Amniotic stem cell (primary cell): ENCODE data around the gene ICAM5.
"Not testable (repeated sequence)": the region's sequence is repeated elsewhere in the genome, so short reads cannot be mapped to it uniquely, and the experiment has no call there.

ENCODE experiments used
- DNase-seq: peaks from one replicate; lab custom pipeline; 2025; lab: John Stamatoyannopoulos, UW

ICAM5 gene

DNA sequence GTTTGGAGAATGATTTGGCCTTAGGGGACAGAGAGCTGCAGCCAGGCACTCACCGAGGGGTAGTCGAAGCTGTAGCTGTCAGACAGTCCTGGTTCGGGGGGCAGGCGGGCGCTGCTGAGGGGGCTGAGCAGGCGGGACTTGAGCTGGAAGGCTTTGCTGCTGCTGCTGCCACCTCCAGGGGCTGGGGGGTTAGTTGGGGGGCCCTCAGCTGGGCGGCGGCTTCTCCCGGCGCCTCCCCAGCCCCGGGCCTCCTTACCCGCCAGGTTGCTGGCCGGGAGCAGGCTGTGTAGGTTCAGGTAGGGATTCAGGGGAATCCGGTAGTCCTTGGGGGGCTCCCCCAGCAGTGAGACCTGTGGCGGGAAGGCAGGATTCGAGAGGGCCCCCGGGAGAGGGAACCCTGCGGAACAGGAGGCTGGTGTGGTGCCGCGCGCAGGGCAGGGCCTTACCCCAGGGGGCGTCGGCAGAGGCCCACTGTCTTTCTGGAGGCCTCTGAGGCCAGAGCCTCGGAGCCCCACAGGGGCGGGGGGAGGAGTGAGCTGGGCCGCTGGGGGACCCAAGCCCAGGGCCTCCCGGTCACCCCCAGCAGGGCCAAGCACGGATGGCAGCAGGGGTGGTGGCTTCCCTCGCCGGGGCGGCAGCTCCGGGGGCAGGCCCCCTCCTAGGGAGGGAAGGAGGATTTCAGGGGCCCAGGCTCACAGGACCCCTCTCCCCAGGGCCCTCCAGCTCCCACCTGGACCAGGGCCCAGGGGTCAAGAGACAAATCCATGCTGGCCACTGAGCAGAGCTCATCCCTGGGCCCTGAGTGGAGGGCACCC lies 31.1 kb downstream of the ICAM5 start:
- DNase-seq = no peak

DNA sequence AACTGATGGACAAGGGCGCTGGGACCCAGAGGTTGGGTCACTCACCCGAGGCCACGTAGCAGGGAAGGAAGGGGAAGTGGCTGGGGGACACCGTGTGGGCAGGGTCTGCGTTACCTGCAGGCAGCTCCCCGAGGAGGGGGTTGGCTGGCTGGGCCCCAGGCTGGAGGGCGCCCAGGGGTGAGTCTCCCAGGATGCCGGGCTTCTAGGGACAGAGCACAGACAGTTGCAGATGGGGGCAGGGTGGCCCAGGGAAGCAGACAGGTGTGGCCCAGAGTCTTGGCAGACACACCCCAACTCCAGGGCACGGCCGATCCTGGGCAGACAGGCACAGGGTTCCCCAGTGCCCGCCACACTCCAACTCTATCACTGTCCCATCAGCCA lies 31.7 kb downstream of the ICAM5 start:
- no peak for DNase-seq

DNA sequence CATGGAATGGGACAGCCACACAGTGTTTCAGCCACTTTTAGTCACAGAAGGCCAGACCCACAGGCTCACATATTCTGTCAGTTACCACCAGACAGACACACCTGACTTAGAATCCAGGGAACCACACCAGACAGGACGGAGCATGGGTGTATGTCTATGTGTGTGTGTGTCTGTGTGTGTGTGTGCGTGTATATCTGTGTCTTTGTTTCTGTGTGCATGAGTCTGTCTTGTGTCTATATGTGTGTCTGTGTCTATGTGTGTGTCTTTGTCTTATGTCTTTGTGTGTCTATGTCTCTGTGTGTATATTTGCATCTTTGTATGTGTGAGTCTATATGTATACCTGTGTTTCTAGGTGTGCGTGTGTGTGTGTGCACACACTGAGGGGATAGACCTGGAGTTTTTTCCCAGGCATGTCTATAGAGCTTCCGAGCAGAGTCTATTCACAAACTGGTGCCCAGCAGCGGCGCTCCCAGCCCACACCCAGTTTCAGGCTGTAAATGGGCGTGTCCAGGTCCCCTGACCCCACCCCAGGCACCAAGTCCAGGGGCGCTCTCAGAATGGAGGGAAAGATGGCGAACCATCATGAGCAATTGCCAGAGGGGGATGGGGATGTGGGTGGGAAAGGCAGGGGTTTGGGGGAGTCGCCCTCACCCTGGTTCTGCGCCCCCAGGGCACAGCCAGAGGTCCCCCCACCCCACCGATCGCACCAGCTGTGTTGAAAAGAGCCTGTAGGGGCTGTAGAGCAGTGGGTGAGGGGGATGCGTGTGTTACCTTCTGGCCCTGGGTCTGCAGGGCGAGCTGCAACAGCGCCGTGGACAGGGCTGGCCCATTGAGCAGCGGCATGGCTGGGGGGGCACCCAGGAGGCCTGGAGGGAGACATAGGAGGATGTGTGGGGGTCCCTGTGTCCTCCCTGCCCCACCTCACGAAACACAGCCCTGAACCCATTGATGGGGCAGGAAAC lies 32.4 kb downstream of the ICAM5 start:
- no peak for DNase-seq

DNA sequence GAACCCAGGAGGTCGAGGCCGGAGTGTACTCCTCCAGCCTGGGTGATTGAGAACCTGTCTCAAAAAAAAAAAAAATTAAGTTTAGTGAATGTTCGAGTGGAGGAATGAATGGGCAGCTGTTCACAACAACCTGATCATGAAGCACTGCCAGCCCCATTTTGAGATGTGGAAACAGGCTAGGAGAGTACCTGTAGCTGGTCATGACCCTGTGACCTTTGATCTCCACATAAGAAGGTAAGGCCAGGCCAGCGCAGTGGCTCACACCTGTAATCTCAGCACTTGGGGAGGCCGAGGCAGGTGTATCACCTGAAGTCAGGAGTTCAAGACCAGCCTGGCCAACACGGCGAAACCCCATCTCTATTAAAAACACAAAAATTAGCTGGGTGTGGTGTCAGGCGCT lies 36.0 kb downstream of the ICAM5 start:
- DNase-seq = no peak

DNA sequence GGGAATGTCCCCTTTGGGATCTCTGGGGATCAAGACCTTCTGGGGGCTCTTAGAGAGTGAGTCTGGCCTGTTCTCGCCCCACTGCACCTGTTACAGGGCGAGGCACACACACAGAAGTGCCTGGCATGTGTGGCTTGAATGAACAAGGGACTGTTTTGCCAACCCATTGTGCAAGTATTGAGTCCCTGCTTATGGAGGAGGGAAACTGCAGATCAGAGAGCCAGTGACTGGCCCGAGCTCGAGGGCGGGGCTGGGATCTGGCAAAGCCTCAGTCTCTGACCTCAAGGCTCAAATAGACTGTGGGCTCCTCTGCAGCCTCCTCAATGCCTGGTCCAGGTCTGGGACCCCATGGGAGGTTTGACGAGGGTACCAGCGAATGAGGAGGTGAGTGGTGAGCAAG lies 38.0 kb downstream of the ICAM5 start:
- no peak for DNase-seq

DNA sequence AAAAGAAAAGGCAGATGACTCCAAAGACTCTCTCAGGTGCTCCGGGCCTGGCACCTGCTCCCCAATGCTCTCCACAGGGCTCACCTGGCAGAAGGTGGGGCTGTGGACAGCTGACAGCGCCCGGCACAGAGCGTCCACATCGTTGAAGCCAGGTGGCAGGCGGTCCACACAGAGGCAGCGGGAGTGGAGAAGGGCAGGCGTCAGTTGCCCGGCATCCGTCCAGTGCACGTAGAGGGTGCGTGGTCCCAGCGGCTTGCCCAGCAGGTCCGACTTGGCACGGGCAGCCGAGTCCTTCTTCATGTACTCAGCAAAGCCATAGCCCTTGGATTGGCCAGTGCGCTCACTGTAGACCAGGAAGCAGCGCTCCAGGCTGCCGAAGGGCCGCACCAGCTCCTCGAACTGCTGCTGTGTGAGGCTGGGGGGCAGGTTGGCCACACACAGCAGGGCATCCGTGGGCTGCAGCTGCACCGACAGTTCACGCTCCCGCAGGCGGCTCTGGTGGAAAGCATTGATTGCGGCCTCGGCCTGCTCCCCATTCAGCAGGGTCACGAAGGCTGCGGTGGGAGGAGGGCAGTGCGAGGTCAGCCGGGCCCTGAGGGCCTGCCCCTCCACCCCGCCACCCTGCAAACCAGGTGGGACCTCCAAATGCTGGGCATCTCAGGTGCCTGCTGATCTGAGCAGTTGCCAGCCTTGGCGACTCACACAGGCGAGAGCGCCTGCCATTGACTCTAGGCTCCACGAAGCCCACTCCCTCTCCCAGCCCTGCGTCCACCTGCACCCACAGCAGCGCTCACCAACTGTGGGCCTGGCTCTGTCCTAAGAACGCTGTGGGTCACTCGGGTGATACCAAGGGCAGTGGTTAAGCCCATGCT lies 39.0 kb downstream of the ICAM5 start:
- no peak for DNase-seq

DNA sequence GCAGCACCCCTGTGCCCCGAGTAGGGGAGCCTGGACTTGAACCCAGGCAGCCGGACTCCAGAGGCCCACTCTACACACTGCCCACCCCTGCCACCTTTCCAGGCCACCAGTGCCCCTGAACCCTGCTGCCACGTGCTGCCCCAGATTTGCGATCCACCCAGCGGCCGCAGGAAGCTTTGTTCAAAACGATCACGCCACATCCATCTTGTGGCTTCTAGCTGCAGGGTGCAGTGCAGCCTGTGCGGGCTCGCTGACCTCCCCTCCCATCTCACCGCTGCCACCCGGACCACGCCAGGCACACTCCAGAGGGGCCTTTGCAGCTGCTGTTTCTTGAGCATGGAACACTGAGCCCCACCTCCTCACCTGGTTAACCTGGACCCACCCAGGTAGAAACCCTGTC lies 39.8 kb downstream of the ICAM5 start:
- no peak for DNase-seq

DNA sequence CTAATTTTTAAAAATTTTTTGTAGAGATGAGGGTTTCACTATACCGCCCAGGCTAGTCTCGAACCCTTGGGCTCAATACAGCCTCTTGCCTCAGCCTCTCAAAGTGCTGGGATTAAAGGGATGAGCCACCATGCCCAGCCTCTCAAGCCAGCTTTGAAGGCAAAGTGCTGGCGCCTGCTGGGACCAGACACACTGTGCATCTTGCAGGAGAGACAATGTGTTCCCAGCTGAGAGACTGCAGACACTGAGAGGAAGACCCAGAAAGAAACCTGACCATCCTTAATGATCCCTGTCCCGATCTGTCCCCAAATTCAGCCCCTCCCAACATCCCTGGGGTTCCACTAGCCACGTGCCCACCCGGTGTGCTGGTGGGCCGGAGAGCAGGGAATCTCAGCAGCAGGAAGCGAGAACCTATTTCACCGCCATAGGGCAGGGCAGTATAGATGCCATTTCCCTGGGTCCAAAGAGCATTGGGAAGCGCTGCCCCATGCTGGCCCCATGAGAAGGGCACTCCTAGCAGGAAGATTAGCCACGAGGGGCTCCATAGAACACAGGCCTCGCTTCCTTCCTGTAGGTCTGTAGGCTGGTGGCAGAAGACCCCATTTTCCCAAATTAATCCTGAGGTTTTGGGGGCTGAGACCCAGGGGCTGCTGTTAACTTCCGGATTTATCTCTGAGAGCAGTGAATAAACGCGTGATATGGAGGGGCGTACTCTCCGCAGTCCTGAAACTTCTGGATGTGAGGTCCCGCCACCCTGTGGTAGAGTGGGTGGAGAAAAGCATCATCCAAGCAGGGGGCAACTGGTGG lies 42.6 kb downstream of the ICAM5 start:
- no peak for DNase-seq

DNA sequence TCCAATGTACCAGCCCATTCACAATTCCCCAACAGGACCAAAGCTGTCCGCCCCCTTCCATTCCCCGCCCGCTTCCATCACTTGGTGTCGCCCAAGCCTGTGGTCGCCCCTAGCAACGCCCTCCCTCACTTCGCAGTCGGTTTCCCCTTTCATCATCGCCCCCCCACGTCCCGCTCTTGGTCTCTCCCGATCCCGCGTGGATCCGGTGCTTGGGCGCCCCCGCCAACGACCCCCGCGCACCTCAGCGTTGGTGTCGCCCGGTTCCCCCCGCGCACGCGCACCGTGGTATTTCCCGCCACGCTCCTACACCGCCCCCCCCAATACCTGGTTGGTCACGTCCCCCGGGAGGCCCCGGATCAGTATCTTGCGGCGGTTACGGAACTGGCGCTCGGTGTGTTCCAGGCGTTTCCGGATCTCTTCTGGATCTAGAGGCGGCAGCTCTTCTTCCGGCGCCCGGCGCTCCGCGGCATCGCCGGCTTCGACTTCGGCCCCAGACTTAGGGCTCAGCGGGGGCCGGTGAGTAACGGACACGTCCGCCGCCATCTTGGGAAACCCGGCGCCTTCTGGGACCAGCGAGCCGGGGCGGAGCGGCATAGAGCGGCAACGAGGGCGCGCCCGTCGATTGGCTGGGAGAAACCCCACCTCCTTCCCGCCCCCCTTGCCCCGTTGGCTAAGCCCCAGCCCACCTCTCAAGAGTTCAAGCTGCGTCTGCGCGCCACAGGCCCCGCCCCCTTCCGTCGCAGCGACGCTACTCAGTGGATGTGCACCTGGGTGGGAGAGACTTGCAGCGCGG lies 43.4 kb downstream of the ICAM5 start, which contains the start of gene RAVER1:
Gene RAVER1 (minus strand): TSS at position 565 of the 793 bp plus-strand sequence. CDS start 22 bp downstream, at position 543.
- peak; percentile 96 for DNase-seq

DNA sequence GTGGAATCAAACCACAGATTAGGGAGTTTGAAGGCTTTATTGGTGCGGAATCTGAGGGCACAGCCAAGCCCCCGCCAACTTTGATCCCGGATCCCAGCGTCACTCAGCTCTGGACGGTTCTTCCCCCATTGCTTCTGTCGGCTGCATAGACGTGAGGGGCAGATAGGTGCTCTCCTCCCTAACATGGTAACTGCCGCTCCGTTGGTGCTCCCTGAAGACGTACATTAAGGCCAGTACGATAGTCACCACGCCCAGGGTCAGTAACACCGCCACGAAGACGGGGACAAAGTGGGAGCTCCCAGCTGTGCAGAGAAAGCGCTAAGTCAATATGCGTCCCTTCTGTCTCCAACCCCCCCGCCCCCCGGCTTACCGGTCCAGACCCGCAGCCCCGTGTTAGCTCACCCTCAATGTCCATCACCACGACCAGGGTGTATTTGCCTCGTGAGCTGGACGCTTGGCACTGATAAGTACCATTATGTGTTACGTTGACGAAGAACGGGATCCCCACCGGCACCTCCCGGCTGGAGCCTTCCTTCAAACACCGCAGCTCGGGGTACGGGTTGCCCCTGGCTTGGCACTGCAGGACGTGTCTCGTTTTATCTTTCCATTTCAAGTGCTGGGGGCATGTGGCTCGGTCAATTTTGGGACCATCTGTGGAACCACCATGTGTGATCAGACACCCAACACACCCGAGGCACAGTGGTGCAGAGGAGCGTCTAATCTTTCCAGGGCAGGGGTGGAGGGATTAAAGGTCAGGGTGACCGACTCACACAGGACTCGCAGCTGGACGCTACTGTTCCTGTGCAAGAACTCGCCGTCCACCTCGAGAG lies 44.2 kb downstream of the ICAM5 start:
- DNase-seq = no peak

DNA sequence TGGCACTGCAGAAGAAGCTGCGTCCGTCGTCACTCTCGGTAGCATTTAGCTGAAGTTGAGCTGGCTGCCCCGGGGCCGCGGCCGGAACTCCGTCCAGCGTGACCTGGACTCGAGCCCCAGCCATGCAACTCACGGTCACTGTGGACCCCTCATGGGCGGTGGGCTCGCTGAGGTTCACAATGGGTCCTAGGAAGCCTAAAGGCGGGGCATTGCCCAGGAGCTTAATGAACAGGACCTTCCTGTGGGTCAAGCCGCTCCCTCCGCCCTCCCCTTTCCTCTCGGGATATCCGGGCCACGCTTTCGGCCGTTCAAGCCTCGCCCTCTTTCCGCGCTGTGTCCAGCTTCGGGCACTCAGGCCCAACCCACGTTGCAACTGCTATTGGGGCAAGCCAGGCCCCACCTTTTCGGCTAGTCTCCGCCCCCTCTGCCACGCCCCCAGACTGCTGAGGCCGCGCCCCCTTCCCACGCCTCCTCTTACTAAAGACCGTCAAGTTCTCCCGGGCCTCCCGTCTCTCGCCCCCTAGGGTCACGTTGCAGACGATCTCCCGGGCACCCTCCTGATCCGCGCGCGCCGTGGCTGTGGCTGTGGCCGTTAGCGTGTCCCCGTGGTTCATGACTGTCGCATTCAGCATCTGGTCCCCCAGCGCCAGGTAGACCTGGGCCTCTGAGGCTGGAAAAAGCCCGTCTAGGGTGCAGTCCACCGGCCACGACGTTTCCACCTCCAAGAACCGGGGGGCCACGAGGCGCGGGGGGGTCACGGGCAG lies 45.0 kb downstream of the ICAM5 start:
- DNase-seq = peak; percentile 81

DNA sequence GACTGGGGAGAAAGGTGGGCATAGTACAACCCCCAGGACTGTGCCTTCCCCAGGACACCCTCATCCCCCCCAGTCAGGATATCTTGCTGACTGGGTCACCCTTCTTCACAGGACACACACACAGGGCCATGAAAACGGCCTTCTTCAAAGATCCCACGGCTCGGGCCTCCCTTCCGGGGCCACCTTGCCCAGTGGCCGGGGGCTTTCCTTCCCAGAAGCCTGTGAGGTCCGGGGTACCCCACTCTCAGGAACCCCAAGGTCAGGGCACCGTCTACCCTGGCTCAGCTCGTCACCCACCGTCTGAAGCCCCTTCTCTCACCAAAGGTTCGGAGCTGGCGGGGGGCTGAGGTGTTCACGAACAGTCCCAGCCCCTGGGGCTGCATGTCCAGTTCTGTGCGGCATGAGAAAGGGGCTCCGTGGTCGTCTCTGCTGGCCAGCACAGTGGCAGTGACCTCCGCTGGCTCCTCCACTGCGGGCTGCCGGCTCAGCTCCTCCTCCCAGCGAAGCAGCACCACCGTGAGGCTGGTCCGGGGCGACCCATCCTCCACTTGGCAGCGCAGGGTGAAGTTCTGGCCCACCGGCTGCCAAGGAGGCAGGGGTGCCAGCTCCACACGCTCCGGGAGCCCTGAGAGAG lies 45.7 kb downstream of the ICAM5 start:
- no peak for DNase-seq

DNA sequence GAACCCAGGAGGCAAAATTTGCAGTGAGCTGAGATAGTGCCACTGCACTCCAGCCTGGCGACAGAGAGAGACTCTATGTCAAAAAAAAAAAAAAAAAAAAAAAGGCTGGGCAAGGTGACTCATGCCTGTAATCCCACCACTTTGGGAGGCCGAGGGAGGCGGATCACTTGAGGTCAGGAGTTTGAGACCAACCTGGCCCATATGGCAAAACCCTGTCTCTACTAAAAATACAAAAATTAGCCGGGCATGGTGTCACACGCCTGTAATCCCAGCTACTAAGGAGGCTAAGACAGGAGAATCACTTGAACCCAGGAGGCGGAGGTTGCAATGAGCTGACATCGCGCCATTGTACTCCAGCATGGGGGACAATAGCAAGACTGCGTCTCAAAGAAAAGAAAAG lies 47.0 kb downstream of the ICAM5 start:
- DNase-seq = not testable (repeated sequence)

DNA sequence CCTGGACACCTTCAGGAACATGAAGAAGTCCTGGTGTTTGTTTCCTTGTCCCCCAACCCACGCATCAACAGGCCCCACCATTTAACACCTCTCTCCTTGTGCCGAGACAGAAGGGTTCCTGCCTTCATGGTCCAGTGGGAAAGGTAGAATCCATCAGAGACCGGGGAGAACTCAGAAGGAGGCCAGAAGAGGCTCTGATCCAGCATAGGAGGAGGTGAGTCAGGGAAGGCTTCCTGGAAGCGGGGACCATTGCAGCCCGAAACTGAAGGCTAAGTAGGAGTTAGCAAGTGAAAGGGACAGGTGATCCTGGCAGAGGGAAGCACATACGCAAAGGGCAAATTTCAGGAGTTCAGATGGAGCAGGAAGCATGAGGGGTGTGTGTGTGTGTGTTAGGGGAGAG lies 49.2 kb downstream of the ICAM5 start:
- DNase-seq = no peak

DNA sequence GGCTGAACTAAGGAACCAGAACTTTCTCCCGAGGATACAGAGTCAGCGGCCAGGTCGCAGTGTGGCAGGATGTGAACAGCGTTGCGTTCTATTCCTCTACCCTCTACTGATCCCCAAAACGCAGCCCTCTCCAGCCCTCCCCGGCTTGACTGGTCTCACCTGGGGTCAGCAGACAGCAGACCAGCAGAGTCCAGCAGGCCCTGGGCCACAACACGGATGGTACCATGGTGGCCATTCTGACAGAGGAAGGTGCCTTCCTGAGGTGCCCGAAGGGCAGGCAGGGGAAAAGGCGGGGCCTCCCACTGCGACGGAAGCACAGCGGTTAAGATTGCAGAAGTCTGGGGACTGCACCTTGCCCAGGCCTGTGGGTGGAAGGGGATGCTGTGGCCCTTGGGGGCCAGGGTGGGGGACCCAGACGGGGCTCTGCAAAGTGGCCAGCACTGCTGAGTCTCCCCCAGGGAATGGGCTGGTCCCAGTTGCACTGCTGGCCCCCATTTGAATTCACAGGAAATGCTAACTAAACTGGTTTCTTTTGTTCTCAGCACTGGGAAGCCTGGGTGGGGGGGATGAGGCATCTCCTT lies 49.7 kb downstream of the ICAM5 start, which contains the start of gene ICAM3:
Gene ICAM3 (minus strand): TSS at position 245 of the 581 bp plus-strand sequence. CDS start 10 bp downstream, at position 235.
- DNase-seq = no peak

DNA sequence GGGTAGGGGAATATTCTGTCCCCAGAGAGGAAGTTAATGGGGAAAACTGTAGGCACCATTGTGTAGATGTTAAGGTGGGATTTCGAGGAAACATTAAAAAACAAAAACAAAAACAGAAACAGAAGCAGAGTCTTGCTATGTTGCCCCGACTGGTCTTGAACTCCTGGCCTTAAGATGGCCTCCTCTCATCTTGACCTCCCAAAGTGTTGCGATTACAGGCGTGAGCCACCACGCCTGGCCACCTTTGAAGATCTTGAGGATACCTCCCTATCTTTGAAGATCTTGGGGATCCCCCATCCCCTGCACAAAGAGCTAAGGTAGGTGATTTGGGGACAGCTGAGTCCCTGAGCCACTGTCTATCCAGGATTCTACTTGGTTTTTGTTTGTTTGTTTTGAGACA lies 50.2 kb downstream of the ICAM5 start:
- no peak for DNase-seq

DNA sequence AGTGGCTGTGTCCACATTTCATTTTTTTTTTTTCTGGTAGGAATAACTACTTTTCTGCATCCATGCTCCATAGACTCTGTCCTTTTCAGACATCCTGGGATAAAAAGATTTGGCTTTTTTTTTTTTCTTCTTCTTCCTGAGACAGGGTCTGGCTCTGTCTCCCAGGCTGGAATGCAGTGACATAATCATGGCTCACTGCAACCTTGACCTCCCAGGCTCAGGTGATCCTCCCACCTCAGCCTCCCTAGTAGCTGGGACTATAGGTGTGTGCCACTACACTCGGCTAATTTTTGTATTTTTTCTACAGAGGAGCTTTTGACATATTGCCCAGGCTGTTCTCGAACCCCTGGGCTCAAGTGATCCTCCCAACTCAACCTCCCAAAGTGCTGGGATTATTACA lies 53.7 kb downstream of the ICAM5 start:
- no peak for DNase-seq

DNA sequence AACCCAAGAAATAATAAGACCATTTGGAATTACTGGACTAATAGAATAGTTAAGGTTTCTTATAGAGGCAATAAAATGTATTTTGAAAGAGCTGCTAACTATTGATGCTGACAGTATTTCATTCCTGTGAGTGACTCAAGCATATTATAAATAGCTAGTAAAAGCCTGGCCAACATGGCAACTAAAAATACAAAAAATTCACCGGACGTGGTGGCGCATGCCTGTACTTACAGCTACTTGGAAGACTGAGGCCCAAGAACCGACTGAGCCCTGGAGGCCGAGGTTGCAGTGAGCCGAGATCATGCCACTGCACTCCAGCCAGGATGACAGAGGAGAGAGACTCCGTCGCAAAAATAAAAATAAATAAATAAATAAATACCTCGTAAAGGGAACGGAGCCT lies 55.0 kb downstream of the ICAM5 start:
- DNase-seq = no peak
